GM12891 (cell line): ENCODE measurements around the gene MYORG.
"Not testable (repeated sequence)": the region's sequence is repeated elsewhere in the genome, so short reads cannot be mapped to it uniquely, and the experiment has no call there.

Experiments
- PAX5 ChIP-seq: IDR thresholded peaks from 2 replicates; pipeline ENCODE4 v1.6.1; 2011; ENCODE audit warnings: low read length, moderate library complexity, mild to moderate bottlenecking; ENCODE audit not compliant: insufficient read depth, severe bottlenecking
- POLR2A ChIP-seq: IDR thresholded peaks from 2 replicates; pipeline ENCODE4 v1.6.1; 2011; ENCODE audit warnings: low read depth, low read length, control low read depth
- POLR2AphosphoS5 ChIP-seq: IDR thresholded peaks from 2 replicates; pipeline ENCODE4 v1.6.1; 2011; ENCODE audit warnings: low read depth, low read length, control low read depth
- POU2F2 ChIP-seq: IDR thresholded peaks from 2 replicates; pipeline ENCODE4 v1.6.1; 2011; ENCODE audit warnings: low read depth, mild to moderate bottlenecking, control low read depth, low read length, moderate library complexity
- SPI1 ChIP-seq: IDR thresholded peaks from 2 replicates; pipeline ENCODE4 v1.6.1; 2011; ENCODE audit warnings: low read depth, low read length, control low read depth
- TAF1 ChIP-seq: IDR thresholded peaks from 2 replicates; pipeline ENCODE4 v1.6.1; 2011; ENCODE audit warnings: low read depth, low read length, control low read depth

GRCh38 chr9:34352957-34353356, 23.7 kb downstream of the MYORG start:
- TF ChIP-seq POLR2A, TAF1, POLR2AphosphoS5, PAX5, SPI1, POU2F2: not testable (repeated sequence)
